ENCODE results near the gene DCAF8. TPM values are rescaled to one million over a fixed set of nuclear protein-coding genes. Genes with fewer than 3 reads are reported as not detected.

DCAF8 gene
- total RNA-seq, 4 donors from 2014 or later: 126 to 186 (median 172) TPM

- Histone ChIP-seq H3K4me1 (peaks cover 0 to 6% (median 0%) of the 10 kb centered on the region in 4 donors), H3K4me3 (no peak overlapping the region), H3K9me3 (no peaks in the 10 kb centered on the region), H3K27me3 (no peaks in the 10 kb centered on the region), H3K36me3 (no peaks in the 10 kb centered on the region), H3K27ac (no peak overlapping the region)
- TF ChIP-seq POLR2A (IDR thresholded peaks at IDR 0.05) (no peak), EP300 (IDR thresholded peaks at IDR 0.05) (no peak), CTCF (IDR thresholded peaks at IDR 0.05) (no peak)
- WGBS, 2 donors: 91 to 92% methylated on average over 4 of the region's 4 CpGs
- no peak for DNase-seq (ENCODE audit: low spot score in 2 of 2)
Observed at GRCh38 chr1:160171354-160171753, 91.0 kb downstream of the DCAF8 start.

- Histone ChIP-seq H3K9me3 (no peaks in the 10 kb centered on the region), H3K27ac (no peak overlapping the region), H3K36me3 (no peaks in the 10 kb centered on the region), H3K27me3 (no peaks in the 10 kb centered on the region), H3K4me3 (no peak overlapping the region), H3K4me1 (peaks cover 0 to 6% (median 0%) of the 10 kb centered on the region in 4 donors)
- TF ChIP-seq CTCF (IDR thresholded peaks at IDR 0.05) (no peak), POLR2A (IDR thresholded peaks at IDR 0.05) (no peak), EP300 (IDR thresholded peaks at IDR 0.05) (no peak)
- WGBS, 2 donors: 53 to 58% methylated on average over 15 of the region's 15 CpGs
- DNase-seq (ENCODE audit: low spot score in 2 of 2): no peak
Observed at GRCh38 chr1:160169553-160170399, 92.6 kb downstream of the DCAF8 start.

- H3K4me1 ChIP-seq: peaks cover 0 to 6% (median 0%) of the 10 kb centered on the region in 4 donors
- H3K27ac ChIP-seq: no peak overlapping the region
- no peaks in the 10 kb centered on the region for H3K9me3 ChIP-seq
- H3K4me3 ChIP-seq: no peak overlapping the region
- DNase-seq (ENCODE audit: low spot score in 2 of 2): no peak
- no peaks in the 10 kb centered on the region for H3K36me3 ChIP-seq
- TF ChIP-seq CTCF (IDR thresholded peaks at IDR 0.05): no peak
- no peak for TF ChIP-seq POLR2A (IDR thresholded peaks at IDR 0.05)
- no peak for TF ChIP-seq EP300 (IDR thresholded peaks at IDR 0.05)
- 78 to 81% methylated on average over 13 of the region's 13 CpGs for WGBS, 2 donors
- no peaks in the 10 kb centered on the region for H3K27me3 ChIP-seq
Observed at GRCh38 chr1:160168609-160169369, 93.6 kb downstream of the DCAF8 start.

GRCh38 chr1:160168016-160168415 lies 94.3 kb downstream of the DCAF8 start:
- no peak for DNase-seq (ENCODE audit: low spot score in 2 of 2)
- 68 to 76% methylated on average over 5 of the region's 5 CpGs for WGBS, 2 donors
- Histone ChIP-seq H3K4me3 (no peak overlapping the region), H3K36me3 (no peaks in the 10 kb centered on the region), H3K4me1 (peaks cover 0 to 6% (median 0%) of the 10 kb centered on the region in 4 donors), H3K27me3 (no peaks in the 10 kb centered on the region), H3K9me3 (no peaks in the 10 kb centered on the region), H3K27ac (no peak overlapping the region)
- TF ChIP-seq CTCF (IDR thresholded peaks at IDR 0.05): no peak
- no peak for TF ChIP-seq EP300 (IDR thresholded peaks at IDR 0.05)
- no peak for TF ChIP-seq POLR2A (IDR thresholded peaks at IDR 0.05)

GRCh38 chr1:160167580-160167979 lies 94.8 kb downstream of the DCAF8 start:
- Histone ChIP-seq H3K4me1 (peaks cover 0 to 6% (median 0%) of the 10 kb centered on the region in 4 donors), H3K9me3 (no peaks in the 10 kb centered on the region), H3K36me3 (no peaks in the 10 kb centered on the region), H3K27me3 (no peaks in the 10 kb centered on the region), H3K27ac (no peak overlapping the region), H3K4me3 (no peak overlapping the region)
- DNase-seq (ENCODE audit: low spot score in 2 of 2): no peak
- TF ChIP-seq EP300 (IDR thresholded peaks at IDR 0.05) (no peak), POLR2A (IDR thresholded peaks at IDR 0.05) (no peak), CTCF (IDR thresholded peaks at IDR 0.05) (no peak)
- whole genome bisulfite sequencing, 2 donors: 90 to 95% methylated on average over 6 of the region's 6 CpGs
